HepG2 (cell line): ENCODE measurements around the gene C20orf96. TPM values are rescaled to one million over a fixed set of nuclear protein-coding genes. Genes with fewer than 3 reads are reported as not detected.
A peak's percentile ranks its signal among the peaks of the same experiment; 100 is the strongest.

Experiments
- AHR ChIP-seq: IDR thresholded peaks from 2 replicates; pipeline ENCODE4 v1.6.1; 2018; ENCODE audit warnings: missing genetic modification reagents, missing compliant biosample characterization
- ATM ChIP-seq: fragments of 450-650 bp; IDR thresholded peaks from 2 replicates; pipeline ENCODE4 v1.7.1; 2017; ENCODE audit warnings: mild to moderate bottlenecking, borderline replicate concordance
- IRF2 ChIP-seq: IDR thresholded peaks from 2 replicates; pipeline ENCODE4 v1.6.1; 2018; ENCODE audit warnings: missing genetic modification reagents, missing compliant biosample characterization
- KDM5A ChIP-seq: fragments of 200-600 bp; sonication (generic); IDR thresholded peaks from 2 replicates; pipeline ENCODE4 v1.7.0; 2018; ENCODE audit warnings: antibody characterized with exemption, mild to moderate bottlenecking, low read length, borderline replicate concordance
- KLF12 ChIP-seq: sonication (generic); formaldehyde crosslinking; IDR thresholded peaks from 2 replicates; pipeline ENCODE4 v1.4.0; 2020; ENCODE audit warnings: missing genetic modification reagents, borderline replicate concordance
- MAZ ChIP-seq, 2 experiments: sonication (generic) in 1 of 2; formaldehyde crosslinking in 1 of 2; IDR thresholded peaks; 2 replicates each; pipeline versions ENCODE4 v1.5.0 to v1.6.1; 2012 to 2020; ENCODE audit warnings: low read depth in 2 of 2, mild to moderate bottlenecking in 2 of 2, borderline replicate concordance in 1 of 2, improper control_type of control experiment in 1 of 2, low read length in 1 of 2, missing genetic modification reagents in 1 of 2, moderate library complexity in 1 of 2
- NONO ChIP-seq, 2 experiments: fragments of 450-650 bp in 1 of 2; sonication (generic) in 1 of 2; formaldehyde crosslinking in 1 of 2; IDR thresholded peaks in 1 of 2; conservative IDR thresholded peaks in 1 of 2; 2 replicates each; pipeline versions ENCODE4 v1.6.1 to v1.8.0; 2017 to 2022; ENCODE audit warnings: mild to moderate bottlenecking in 1 of 2, missing genetic modification reagents in 1 of 2, moderate library complexity in 1 of 2
- PATZ1 ChIP-seq: sonication (generic); formaldehyde crosslinking; IDR thresholded peaks from 2 replicates; pipeline ENCODE4 v1.4.0; 2020; ENCODE audit warnings: missing genetic modification reagents
- PRDM4 ChIP-seq: sonication (generic); formaldehyde crosslinking; IDR thresholded peaks from 2 replicates; pipeline ENCODE4 v1.9.0; 2021; ENCODE audit warnings: missing genetic modification reagents, borderline replicate concordance
- RNF2 ChIP-seq: fragments of 450-650 bp; conservative IDR thresholded peaks from 2 replicates; pipeline ENCODE4 v1.6.1; 2016; ENCODE audit warnings: low read depth
- TP53 ChIP-seq: sonication (generic); formaldehyde crosslinking; conservative IDR thresholded peaks from 2 replicates; pipeline ENCODE4 v1.4.0; 2020; ENCODE audit warnings: missing genetic modification reagents
- U2AF1 ChIP-seq: fragments of 200-400 bp; formaldehyde crosslinking; optimal IDR thresholded peaks from 2 replicates; pipeline ENCODE3; 2017; ENCODE audit warnings: mild to moderate bottlenecking, low read depth, low read length
- ZBTB8A ChIP-seq: sonication (generic); formaldehyde crosslinking; IDR thresholded peaks from 2 replicates; pipeline ENCODE4 v1.4.0; 2020; ENCODE audit warnings: mild to moderate bottlenecking, low read depth, missing genetic modification reagents, borderline replicate concordance
- ZNF550 ChIP-seq: sonication (generic); formaldehyde crosslinking; IDR thresholded peaks from 2 replicates; pipeline ENCODE4 v1.4.0; 2020; ENCODE audit warnings: mild to moderate bottlenecking, missing genetic modification reagents, borderline replicate concordance
- ZNF564 ChIP-seq: sonication (generic); formaldehyde crosslinking; IDR thresholded peaks from 2 replicates; pipeline ENCODE4 v1.8.1; 2023; ENCODE audit warnings: mild to moderate bottlenecking, missing genetic modification reagents
- ZNF569 ChIP-seq: sonication (generic); formaldehyde crosslinking; IDR thresholded peaks from 2 replicates; pipeline ENCODE4 v1.5.0; 2020; ENCODE audit warnings: mild to moderate bottlenecking, missing genetic modification reagents, moderate library complexity, borderline replicate concordance
- ZNF598 ChIP-seq: sonication (generic); formaldehyde crosslinking; IDR thresholded peaks from 2 replicates; pipeline ENCODE4 v1.5.1; 2020; ENCODE audit warnings: mild to moderate bottlenecking, missing genetic modification reagents, borderline replicate concordance
- ZNF691 ChIP-seq: sonication (generic); formaldehyde crosslinking; IDR thresholded peaks from 2 replicates; pipeline ENCODE4 v1.4.0; 2020; ENCODE audit warnings: missing genetic modification reagents, low read depth, mild to moderate bottlenecking, borderline replicate concordance
- ZXDC ChIP-seq: sonication (generic); formaldehyde crosslinking; IDR thresholded peaks from 2 replicates; pipeline ENCODE4 v1.5.0; 2020; ENCODE audit warnings: mild to moderate bottlenecking, missing genetic modification reagents
- polyA plus RNA-seq, 8 experiments: library from polyadenylated mRNA; depleted of rRNA in 3 of 8; stranded (reverse) in 7 of 8; unstranded in 1 of 8; fragments of >200 nt; fragmentation: Illumina TruSeq in 4 of 8; extraction: Trizol in 4 of 8; gene quantifications; 2 replicates each; pipeline versions ENCODE4 v1.2.1 to v1.2.3, GENCODE V29; 2011 to 2016; ENCODE audit warnings: low read depth in 4 of 8, missing spikeins in 1 of 8, mixed read lengths in 1 of 8; ENCODE audit not compliant: insufficient read depth in 1 of 8
- total RNA-seq, 5 experiments: library from RNA; depleted of rRNA; stranded (reverse); fragments of >200 nt; fragmentation: Illumina TruSeq; extraction: Trizol; gene quantifications; 2 replicates each; pipeline ENCODE4 v1.2.3, GENCODE V29; 2016; ENCODE audit warnings: low read depth in 1 of 5

C20orf96 gene
- total and polyA plus RNA-seq, 2 of the 13 experiments (the other 11 are each of a cell fraction or from before 2014, with no cell fraction given) = 3.8 to 20.6 TPM

- TF ChIP-seq TP53 (CRISPR knock-in tag) = no peak
- TF ChIP-seq ZBTB8A (CRISPR knock-in tag) = no peak
- no peak for TF ChIP-seq PRDM4
- peak; percentile 57; the same call in 1 of the 2 replicates for TF ChIP-seq RNF2
- no peak for TF ChIP-seq ZNF564 (CRISPR knock-in tag)
- peak; percentile 58; the same call in 1 of the 2 replicates for TF ChIP-seq AHR (CRISPR knock-in tag)
- no peak for TF ChIP-seq PATZ1 (CRISPR knock-in tag)
- TF ChIP-seq ATM = no peak
- TF ChIP-seq ZNF550 (CRISPR knock-in tag) = no peak
- TF ChIP-seq KLF12 = no peak; the same call in 1 of the 2 replicates
- no peak for TF ChIP-seq U2AF1
- no peak for TF ChIP-seq NONO (IDR thresholded peaks at IDR 0.05)
- 0 out of 2 replicates have a peak, but pooled peaks have one; percentile 36 for TF ChIP-seq NONO (CRISPR knock-in tag; conservative IDR thresholded peaks at IDR 0.05)
- TF ChIP-seq ZNF598 (CRISPR knock-in tag) = peak; percentile 94
- TF ChIP-seq ZXDC = 0 out of 2 replicates have a peak, but pooled peaks have one; percentile 30
- no peak for TF ChIP-seq ZNF569 (CRISPR knock-in tag)
- TF ChIP-seq KDM5A = peak; percentile 78; the same call in 1 of the 2 replicates
- TF ChIP-seq ZNF691 (CRISPR knock-in tag) = peak; percentile 36; the same call in 1 of the 2 replicates
- peak; percentile 74; the same call in 1 of the 2 replicates for TF ChIP-seq MAZ (IDR thresholded peaks at IDR 0.05; ENCODE audit: borderline replicate concordance, low read depth, low read length)
- peak; percentile 32; the same call in 1 of the 2 replicates for TF ChIP-seq MAZ (CRISPR knock-in tag; IDR thresholded peaks at IDR 0.05; ENCODE audit: low read depth)
- TF ChIP-seq IRF2 = no peak; the same call in none of the 2 replicates
Observed at GRCh38 chr20:290084-290831, at the start of gene C20orf96 (continued).
